ENCODE results near the gene AGAP2.
"Not testable (repeated sequence)": the region's sequence is repeated elsewhere in the genome, so short reads cannot be mapped to it uniquely, and the experiment has no call there.

Gene AGAP2

DNA sequence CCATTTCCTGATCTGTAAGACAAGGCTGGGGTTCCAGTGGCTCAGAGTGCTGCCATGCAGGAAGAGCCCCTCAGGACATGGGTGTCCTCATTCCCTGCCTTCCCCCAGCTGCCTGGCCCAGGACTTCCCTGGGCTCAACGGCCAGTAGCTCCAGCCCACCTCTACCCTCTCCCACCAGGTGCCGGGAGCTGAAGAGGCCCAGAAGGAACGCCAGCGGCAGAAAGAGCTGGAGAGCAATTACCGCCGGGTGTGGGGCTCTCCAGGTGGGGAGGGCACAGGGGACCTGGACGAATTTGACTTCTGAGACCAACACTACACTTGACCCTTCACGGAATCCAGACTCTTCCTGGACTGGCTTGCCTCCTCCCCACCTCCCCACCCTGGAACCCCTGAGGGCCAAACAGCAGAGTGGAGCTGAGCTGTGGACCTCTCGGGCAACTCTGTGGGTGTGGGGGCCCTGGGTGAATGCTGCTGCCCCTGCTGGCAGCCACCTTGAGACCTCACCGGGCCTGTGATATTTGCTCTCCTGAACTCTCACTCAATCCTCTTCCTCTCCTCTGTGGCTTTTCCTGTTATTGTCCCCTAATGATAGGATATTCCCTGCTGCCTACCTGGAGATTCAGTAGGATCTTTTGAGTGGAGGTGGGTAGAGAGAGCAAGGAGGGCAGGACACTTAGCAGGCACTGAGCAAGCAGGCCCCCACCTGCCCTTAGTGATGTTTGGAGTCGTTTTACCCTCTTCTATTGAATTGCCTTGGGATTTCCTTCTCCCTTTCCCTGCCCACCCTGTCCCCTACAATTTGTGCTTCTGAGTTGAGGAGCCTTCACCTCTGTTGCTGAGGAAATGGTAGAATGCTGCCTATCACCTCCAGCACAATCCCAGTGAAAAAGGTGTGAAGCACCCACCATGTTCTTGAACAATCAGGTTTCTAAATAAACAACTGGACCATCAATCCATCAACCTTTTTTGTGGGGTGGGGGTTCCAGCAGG lies 17.6 kb downstream of the AGAP2 start:
- no peak for DNase-seq

DNA sequence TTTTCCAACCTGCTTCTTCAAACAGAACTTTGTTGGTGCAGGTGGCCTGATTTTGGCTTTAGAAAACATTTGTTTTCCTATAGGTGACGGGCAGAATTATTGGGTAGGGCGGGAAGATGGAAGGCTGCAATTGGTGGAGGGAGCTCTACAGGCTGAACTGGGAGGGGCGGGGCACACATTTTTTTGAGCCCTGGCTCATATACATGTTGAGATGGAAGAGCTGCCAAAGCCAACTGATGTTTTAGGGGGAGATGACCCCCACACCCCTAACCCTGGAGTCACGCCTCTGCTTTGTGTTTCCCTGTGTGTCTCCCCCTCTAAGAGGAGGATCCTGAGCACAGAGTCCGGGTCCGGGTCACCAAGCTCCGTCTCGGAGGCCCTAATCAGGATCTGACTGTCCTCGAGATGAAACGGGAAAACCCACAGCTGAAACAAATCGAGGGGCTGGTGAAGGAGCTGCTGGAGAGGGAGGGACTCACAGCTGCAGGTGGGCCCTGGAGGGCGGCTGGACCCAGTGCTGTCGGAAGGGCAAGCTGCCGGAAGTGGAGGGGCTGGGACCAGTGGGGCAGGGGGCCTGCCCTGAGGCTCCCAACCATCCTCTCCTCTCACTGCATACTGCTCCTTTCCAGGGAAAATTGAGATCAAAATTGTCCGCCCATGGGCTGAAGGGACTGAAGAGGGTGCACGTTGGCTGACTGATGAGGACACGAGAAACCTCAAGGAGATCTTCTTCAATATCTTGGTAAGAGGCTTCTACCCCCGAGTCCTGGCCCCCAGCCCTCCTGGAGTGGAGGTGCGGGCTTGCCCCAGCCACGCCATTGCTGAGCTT lies 18.6 kb downstream of the AGAP2 start:
- DNase-seq: no peak

DNA sequence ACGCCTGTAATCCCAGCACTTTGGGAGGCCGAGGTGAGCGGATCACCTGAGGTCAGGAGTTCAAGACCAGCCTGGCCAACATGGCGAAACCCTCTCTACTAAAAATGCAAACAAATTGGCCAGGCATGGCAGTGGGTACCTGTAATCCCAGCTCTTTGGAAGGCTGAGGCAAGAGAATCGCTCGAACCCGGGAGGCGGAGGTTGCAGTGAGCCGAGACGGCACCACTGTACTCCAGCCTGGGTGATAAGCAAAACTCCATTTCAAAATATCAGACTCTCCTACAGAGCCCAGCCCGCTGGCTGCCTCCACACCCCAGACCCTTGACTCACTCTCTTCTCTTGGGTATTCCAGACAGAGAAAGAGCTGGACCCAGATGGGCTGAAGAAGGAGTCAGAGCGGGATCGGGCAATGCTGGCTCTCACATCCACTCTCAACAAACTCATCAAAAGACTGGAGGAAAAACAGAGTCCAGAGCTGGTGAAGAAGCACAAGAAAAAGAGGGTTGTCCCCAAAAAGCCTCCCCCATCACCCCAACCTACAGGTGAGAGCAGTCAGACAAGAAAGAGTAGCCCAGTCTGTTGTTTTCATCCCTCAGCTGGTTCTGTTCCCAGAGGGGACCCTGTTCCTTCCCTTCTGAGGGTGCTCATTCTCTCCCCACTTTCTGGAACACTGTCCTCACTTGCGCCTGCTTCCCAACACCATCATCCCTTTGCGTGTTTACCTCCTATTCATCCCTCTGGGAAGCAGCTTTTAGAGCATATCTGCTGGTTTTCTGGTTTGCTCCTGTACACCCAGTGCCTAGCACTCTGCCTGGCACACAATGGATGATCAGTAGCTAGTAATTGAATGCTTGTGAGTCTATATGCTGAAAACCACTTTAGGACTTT lies 19.7 kb downstream of the AGAP2 start:
- no peak for DNase-seq

DNA sequence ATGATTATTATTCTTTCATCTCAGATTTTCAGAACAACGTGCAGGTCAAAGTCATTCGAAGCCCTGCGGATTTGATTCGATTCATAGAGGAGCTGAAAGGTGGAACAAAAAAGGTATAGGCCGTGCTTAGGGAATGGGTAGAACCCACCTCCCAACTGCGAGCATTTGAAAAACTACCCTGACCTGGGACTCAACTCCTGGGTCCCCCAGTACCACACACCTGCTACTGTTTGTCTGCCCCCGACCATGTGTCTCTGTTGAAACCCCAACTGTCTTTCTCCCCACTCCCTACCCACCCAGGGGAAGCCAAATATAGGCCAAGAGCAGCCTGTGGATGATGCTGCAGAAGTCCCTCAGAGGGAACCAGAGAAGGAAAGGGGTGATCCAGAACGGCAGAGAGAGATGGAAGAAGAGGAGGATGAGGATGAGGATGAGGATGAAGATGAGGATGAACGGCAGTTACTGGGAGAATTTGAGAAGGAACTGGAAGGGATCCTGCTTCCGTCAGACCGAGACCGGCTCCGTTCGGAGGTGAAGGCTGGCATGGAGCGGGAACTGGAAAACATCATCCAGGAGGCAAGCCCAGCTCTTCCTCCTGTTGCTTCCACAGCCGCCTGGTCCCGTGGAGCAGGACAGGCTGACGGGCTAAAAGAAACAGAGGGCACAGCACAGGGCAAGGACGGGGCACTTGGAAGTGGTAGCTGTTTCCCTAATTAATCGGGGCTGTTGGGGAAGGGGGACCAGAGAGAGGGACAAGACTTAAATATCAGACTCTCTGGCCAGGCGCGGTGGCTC lies 20.5 kb downstream of the AGAP2 start:
- DNase-seq: no peak

DNA sequence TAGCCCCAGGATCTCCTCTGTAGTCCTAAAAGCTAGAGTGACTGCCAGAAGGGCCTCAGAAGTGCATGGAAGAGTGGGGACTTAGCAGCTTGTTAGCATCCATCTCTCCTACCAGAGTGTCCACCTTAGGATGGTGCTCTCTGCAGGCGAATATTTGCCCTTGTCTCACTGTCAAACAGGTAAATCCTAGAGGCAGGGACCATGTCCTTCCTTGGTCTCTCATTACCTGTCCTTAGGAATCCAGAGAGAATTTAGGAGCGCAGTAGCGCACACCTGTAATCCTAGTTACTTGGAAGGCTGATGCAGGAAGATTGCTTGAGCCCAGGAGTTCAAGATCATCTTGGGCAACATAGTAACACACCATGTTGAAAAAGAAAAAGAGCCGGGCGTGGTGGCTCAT lies 21.4 kb downstream of the AGAP2 start:
- DNase-seq: no peak

DNA sequence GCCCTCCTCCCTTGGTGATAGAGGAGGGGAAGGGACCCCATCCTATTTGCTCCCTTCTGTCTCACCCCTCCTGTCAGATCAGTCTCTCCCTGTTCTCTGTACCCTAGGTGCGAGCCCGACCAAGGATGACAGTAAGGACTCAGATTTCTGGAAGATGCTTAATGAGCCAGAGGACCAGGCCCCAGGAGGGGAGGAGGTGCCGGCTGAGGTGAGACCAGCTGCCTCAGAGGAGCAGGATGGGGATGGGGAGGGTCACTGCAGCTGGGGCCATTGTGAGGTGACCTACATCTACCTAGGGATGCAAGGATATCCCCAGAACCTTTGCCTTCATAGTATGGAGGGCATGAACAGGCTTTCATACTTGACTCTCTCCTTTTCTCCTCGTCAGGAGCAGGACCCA lies 22.2 kb downstream of the AGAP2 start:
- no peak for DNase-seq

DNA sequence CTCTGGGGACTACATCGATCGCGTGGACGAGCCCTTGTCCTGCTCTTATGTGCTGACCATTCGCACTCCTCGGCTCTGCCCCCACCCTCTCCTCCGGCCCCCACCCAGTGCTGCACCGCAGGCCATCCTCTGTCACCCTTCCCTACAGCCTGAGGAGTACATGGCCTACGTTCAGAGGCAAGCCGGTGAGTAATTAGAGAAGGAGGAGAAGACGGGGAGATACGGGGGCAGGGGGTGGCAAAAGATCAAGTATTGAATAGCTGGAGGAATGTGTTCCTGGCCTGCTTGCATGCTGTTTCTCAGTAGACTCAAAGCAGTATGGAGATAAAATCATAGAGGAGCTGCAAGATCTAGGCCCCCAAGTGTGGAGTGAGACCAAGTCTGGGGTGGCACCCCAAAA lies 22.8 kb downstream of the AGAP2 start:
- DNase-seq: no peak

DNA sequence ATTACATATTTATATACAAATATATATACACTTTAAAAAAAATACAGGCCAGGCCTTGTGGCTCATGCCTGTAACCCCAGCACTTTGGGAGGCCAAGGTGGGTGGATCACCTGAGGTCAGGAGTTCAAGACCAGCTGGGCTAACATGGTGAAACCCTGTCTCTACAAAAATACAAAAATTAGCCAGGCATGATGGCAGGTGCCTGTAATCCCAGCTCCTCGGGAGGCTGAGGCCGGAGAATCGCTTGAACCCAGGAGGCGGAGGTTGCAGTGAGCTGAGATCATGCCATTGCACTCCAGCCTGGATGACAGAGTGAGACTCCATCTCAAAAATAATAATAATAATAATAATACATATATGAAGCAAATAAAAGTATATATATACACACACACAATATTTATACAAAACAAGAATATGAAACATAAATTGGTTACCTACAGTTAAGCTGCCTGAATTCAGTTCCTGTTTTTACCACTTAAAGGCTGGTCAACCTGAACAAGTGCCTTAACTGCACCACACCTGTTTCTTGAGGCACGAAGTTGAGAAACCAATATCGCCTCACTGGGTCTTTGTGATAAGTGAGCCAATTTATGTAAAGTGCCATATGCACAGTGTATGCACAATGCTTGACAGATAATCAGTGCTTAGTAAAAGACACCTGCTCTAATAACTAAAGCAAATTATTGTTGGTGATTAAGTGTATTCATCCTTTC lies 23.4 kb downstream of the AGAP2 start:
- DNase-seq: not testable (repeated sequence)

DNA sequence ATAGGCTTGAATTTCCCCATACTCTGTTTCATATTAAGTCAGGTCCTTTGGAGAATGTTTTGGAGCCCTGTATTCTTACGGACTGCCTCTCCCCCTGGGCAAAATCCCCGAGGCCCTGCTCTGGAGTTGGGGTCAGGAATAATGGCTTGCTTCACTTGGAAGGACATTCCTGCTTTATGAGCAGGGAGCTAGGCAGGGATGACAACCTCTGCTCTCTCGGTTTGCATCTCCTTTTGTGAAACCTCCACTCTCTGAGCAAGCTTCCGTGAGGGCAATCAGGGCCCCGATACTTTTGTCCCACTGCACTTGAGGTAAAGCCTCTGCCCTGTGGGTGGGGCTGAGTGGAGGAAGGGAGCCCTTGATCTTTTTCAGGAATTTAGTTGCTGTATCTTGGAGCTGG lies 25.3 kb downstream of the AGAP2 start:
- DNase-seq: no peak

DNA sequence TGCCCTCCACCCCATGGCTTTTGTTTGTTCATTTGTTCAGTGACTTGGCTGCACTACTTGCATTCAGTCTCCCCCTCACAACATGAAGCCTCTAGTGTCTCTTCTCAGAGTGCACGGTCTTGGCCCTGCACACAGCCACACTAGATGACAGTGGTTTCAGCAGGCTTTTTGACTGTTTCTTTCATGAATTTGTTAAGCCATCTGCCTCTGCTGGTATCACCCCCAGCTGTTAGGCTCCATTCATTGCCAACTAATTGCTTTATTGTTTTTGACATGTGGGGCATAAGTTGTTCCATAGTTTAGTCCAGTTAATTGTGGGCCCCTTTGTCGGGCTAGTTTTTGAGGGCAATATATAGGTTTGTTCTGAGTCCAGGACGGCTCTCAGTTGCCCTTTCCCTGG lies 25.8 kb downstream of the AGAP2 start:
- DNase-seq: no peak

DNA sequence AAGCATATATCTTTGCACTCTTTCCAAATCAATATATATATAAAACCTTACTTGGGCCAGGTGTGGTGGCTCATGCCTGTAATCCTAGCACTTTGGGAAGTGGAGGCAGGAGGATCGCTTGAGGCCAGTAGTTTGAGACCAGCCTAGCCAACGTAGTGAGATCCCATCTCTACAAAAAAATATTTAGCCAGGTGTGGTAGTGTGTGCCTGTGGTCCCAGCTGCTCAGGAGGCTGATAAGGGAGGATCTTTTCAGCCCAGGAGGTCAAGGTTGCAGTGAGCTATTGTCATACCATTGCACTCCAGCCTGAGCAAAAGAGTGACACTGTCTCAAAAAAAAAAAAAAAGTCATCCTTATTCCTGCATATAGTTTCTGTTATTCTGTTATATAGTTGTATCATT lies 30.2 kb downstream of the AGAP2 start:
- no peak for DNase-seq

DNA sequence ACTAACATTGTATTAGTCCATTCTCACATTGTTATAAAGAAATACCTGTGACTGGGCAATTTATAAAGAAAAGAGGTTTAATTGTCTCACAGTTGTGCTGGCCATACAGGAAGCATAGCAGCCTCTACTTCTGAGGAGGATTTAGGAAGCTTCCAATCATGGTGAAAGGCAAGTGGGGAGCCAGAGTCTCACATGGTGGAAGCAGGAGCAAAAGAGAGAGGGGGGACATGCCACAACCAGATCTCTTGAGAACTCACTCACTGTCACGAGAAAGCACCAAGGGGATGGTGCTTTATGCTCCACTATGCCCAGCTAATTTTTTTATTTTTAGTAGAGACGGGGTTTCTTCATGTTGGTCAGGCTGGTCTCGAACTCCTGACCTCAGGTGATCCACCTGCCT lies 31.3 kb downstream of the AGAP2 start:
- DNase-seq: no peak

DNA sequence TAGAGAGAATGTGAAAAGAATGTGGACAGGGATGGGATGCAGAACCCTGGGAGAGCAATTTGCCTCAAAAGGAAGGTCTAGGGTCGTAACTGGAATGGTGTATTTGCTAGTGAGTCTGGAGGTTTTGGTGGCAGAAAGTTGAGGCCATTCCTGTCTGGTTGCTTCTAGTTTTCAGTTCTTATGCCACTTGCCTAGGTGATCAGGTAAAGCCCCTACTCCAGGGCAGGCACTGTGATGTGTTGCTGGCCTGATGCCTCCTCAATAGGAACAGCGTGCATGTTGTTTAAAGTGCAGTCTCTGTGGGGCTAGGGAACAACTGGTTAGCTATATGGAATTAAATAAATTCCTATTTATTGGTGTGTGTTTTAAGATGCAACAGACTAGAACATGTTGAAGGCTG lies 38.2 kb downstream of the AGAP2 start:
- no peak for DNase-seq

DNA sequence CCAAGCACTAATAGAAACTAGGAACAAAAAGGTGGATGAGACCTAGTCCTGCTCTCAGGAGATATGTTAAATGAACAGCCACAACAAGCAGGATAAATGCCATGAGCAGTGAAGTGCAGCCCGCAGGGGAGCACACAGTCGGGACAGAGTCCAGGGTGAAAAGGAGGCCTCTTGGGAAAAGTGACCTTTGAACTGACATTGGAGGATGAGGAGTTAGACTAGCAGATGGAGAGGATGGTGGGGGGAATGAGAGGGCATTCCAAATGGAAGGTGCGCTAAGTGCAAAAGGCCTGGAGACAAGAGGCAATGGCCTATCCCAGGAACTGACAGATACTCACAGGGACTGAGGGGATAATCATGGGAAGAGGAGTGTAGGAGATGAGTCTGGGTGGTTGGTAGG lies 40.1 kb downstream of the AGAP2 start:
- DNase-seq: no peak

DNA sequence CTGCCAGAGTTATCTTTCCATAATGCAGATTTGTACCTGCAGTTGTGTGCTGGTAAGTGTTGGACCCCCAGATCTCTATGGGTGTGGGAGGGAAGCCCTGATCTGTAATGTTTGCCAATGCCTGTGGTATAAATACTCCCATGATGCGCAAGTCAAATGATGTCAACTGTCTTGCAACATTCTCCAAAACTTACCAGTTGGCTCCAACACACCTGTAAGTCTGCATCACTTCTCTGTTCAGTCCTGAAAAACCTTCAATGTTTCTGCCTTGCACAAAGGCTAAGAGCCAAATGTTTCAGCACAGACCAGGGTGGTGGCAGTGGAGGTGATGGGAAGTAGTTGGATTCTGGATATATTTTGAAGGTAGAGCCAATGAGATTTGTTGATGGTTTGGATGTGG lies 41.5 kb downstream of the AGAP2 start:
- no peak for DNase-seq

DNA sequence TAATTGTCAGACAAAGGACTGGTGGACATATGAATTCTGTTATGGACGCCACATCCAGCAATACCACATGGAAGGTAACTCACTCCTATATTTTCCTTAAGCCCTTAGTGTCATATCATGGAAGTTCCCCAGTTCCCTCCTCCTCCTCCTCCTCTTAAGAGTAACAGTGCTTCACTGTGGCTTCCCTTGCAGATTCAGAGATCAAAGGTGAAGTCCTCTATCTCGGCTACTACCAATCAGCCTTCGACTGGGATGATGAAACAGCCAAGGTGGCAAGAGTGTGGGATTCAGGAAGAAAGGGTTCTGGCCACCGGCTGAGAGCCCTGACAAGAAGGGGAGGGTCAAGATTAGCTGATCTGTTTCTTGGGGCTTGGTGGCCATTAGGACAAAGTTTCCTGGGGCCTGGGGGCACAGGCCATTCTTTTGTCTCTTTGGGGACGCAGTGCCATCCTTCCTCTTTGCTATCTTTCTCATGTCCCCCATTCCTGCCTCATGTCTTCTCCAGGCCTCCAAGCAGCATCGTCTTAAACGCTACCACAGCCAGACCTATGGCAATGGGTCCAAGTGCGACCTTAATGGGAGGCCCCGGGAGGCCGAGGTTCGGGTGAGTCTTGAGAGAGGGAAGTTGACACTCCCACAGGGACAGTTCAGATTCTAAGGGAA lies 42.6 kb downstream of the AGAP2 start:
- no peak for DNase-seq

DNA sequence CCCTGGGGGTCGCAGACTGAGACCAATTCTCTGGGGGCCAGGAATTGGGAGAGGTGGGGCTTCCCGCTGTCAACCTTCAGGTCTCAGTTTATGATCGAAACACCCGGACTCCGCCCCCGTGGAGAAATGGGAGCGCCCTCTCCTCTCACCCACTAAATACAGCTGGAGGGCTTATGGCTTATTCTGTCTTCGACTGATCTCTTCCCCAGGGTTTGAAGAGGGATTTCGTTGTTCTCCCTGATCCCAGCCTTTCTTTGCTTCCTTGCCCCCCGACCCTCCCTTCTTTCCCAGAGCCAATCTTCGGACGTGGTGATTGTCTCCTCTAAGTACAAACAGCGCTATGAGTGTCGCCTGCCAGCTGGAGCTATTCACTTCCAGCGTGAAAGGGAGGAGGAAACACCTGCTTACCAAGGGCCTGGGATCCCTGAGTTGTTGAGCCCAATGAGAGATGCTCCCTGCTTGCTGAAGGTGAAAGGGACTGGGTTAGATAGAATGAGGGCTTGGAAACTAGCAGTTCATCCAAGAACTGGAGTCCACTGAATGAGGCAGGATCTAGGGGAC lies 44.0 kb downstream of the AGAP2 start:
- DNase-seq: no peak

DNA sequence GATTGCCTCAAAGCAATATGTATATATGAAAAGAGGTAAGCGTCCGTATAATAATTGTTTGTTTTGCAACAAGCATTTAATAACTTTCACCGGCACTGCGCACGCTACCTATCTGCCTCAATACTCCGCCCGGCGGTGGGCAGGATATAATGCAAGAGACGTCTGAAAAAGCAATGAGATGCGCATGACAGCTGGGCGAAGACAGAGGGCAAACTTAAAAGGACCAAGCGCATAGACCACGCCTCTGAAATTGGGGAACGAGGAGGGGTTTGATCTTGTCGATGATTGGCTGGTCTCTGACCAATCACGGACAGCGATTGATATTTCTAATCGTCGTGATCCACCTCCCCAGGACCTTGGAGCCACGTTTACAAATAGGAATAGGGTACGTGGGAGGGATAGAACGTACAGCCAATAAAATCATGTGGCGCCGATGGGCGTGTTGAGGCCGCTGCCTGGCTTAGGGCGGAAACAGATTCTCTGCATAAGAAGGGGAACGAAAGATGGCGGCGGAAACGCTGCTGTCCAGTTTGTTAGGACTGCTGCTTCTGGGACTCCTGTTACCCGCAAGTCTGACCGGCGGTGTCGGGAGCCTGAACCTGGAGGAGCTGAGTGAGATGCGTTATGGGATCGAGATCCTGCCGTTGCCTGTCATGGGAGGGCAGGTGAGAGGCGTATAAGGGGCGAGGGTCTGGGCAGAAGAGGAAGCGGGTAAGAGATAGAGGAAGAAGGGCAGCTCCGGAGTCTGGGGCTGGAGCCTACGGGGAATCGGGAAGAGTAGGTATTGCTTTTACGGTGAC lies 44.7 kb downstream of the AGAP2 start, which contains the start of gene OS9:
OS9 (plus strand) TSS at position 474 of the 800 bp plus-strand sequence; CDS start at position 504, 30 bp downstream.
- DNase-seq: peak; percentile 99

DNA sequence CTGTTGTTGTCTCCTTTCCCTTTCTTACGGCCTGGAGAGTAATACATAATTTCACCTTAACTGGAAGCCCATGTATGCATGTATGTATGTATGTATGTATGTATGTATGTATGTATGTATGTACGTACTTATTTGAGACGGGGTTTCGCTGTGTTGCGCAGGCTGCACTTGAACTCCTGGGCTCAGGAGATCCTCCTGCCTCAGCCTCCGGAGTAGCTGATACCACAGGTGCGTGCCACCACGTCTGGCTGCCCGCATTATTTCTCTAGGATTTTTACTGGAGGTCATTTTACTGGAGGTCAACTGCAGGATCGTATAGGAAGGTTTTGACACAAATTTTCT lies 45.3 kb downstream of the AGAP2 start:
- no peak for DNase-seq

DNA sequence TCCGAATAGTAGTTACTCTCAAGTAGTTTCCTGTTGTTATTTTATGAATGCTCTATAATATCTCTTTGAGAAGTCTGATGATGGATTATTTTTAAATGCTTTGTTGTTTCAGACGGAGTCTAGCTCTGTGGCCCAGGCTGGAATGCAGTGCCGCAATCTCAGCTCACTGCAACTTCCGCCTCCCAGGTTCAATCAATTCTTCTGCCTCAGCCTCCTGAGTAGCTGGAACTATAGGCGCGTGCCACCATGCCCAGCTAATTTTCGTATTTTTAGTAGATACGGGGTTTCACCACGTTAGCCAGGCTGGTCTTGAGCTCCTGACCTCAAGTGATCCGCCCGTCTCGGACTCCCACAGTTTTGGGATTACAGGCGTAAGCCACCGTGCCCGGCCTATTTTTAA lies 46.0 kb downstream of the AGAP2 start:
- no peak for DNase-seq
